ENCODE data around the gene TBC1D10A.

The TBC1D10A gene

GRCh38 chr22:30266445-30267381 is 60.0 kb downstream of the TBC1D10A start, which contains the start of gene OSM:
OSM (minus strand) TSS chr22:30266851; CDS start chr22:30266799, 52 bp downstream.
- DNase-seq (ENCODE audit: low read depth, low spot score), result no peak

GRCh38 chr22:30265823-30266444 is 60.8 kb downstream of the TBC1D10A start:
- no peak for DNase-seq (ENCODE audit: low read depth, low spot score)

- DNase-seq (ENCODE audit: low read depth, low spot score), result no peak
These were observed 61.5 kb downstream of the TBC1D10A start for GRCh38 chr22:30265131-30265720.

GRCh38 chr22:30263883-30264282 is 62.9 kb downstream of the TBC1D10A start:
- no peak for DNase-seq (ENCODE audit: low read depth, low spot score)

GRCh38 chr22:30262917-30263741 is 63.6 kb downstream of the TBC1D10A start:
- no peak for DNase-seq (ENCODE audit: low read depth, low spot score)

GRCh38 chr22:30262112-30262511 is 64.6 kb downstream of the TBC1D10A start:
- DNase-seq (ENCODE audit: low read depth, low spot score), result no peak

GRCh38 chr22:30261134-30261533 is 65.6 kb downstream of the TBC1D10A start:
- DNase-seq (ENCODE audit: low read depth, low spot score), result no peak

GRCh38 chr22:30260682-30261081 is 66.1 kb downstream of the TBC1D10A start:
- no peak for DNase-seq (ENCODE audit: low read depth, low spot score)

GRCh38 chr22:30260276-30260675 is 66.5 kb downstream of the TBC1D10A start:
- DNase-seq (ENCODE audit: low read depth, low spot score), result no peak

GRCh38 chr22:30254314-30254713 is 72.4 kb downstream of the TBC1D10A start:
- no peak for DNase-seq (ENCODE audit: low read depth, low spot score)

- DNase-seq (ENCODE audit: low read depth, low spot score), result no peak
These were observed 73.4 kb downstream of the TBC1D10A start for GRCh38 chr22:30253205-30253852.

- no peak for DNase-seq (ENCODE audit: low read depth, low spot score)
These were observed 74.1 kb downstream of the TBC1D10A start for GRCh38 chr22:30252411-30253204.

- no peak for DNase-seq (ENCODE audit: low read depth, low spot score)
These were observed 75.0 kb downstream of the TBC1D10A start for GRCh38 chr22:30251711-30252110.

- no peak for DNase-seq (ENCODE audit: low read depth, low spot score)
These were observed 76.0 kb downstream of the TBC1D10A start for GRCh38 chr22:30250661-30251267.

- DNase-seq (ENCODE audit: low read depth, low spot score), result no peak
These were observed 76.6 kb downstream of the TBC1D10A start for GRCh38 chr22:30250039-30250565.

- DNase-seq (ENCODE audit: low read depth, low spot score), result no peak
These were observed 77.4 kb downstream of the TBC1D10A start for GRCh38 chr22:30249049-30250038.

- no peak for DNase-seq (ENCODE audit: low read depth, low spot score)
These were observed 78.3 kb downstream of the TBC1D10A start for GRCh38 chr22:30248484-30248883.

GRCh38 chr22:30247974-30248373 is 78.8 kb downstream of the TBC1D10A start:
- DNase-seq (ENCODE audit: low read depth, low spot score), result no peak
